ENCODE data around the gene NRDE2. TPM values are rescaled to one million over a fixed set of nuclear protein-coding genes. Genes with fewer than 3 reads are reported as not detected.

Gene NRDE2
- total RNA-seq, 2 experiments from 2014 or later, result 12.3 to 16.6 TPM

DNA sequence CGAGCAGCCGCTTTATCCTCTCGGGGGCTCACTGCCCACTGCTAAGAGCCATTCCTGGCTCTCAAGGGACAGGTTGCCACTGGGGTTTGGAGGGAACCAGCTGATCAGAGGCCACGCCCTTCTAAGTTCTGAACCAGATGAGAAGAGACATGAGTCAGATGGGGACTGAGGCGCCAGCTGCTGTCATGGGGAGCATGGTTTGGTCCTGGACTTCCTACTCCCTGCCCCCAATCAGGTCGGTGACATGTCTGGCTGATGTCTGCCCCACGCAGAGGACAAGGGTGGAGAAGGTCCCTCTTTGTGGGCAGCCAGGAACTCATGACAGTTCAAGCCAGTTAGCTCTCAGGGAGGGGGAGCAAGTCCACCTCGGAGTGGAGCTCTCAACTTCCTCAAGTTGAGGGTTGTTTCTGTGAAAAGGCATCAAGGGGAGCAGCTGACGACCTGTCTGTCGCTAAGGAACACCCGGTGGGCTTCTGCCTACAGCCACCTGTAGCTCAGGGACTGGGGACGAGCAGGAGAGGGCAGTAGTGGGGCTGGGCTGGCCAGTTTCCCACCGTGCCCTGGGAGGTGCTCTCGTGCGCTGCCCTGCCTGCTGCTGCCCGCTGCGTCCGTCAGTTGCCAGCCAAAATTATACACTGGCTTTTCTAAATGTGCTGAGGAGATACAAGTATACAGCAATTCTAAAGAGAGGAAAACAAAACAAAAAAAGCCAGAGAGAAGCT, 54.9 kb downstream of the NRDE2 start:
- ChIA-PET CTCF (ENCODE audit: unreplicated experiment) (no interaction called here), POLR2A (no interaction called here)
- intact Hi-C loops (cut with micrococcal nuclease; ENCODE audit: unreplicated experiment), result no loop called here
- Histone ChIP-seq H2AFZ (ENCODE audit: low read length) (no peak overlapping the region), H3K4me3 (ENCODE audit: low read depth, low read length, poor library complexity, severe bottlenecking) (no peak overlapping the region), H3K9me3 (ENCODE audit: low read length) (no peaks in the 10 kb centered on the region), H4K20me1 (ENCODE audit: insufficient read depth, low read length) (no peaks in the 10 kb centered on the region), H3K36me3 (ENCODE audit: insufficient read depth, low read length) (peaks cover 47% of the 10 kb centered on the region), H3K79me2 (ENCODE audit: insufficient read depth, low read depth, low read length) (no peaks in the 10 kb centered on the region), H3K9me2 (ENCODE audit: insufficient read depth, low read length) (no peaks in the 10 kb centered on the region), H3K4me2 (ENCODE audit: low read length) (no peak overlapping the region), H3K4me1 (ENCODE audit: insufficient read depth, low read length, poor library complexity, severe bottlenecking) (no peaks in the 10 kb centered on the region), H3K27ac (ENCODE audit: low read depth, low read length, poor library complexity, severe bottlenecking) (no peak overlapping the region)
- BruUV-seq (replicated peaks), result no TSS peak
- no peak for TF ChIP-seq EZH2phosphoT487 (IDR thresholded peaks at IDR 0.05; ENCODE audit: borderline replicate concordance, low read depth, low read length)
- TF ChIP-seq CTCF (conservative IDR thresholded peaks at IDR 0.05; ENCODE audit: low read length), result no peak
- no peak for DNase-seq (ENCODE audit: low spot score)

DNA sequence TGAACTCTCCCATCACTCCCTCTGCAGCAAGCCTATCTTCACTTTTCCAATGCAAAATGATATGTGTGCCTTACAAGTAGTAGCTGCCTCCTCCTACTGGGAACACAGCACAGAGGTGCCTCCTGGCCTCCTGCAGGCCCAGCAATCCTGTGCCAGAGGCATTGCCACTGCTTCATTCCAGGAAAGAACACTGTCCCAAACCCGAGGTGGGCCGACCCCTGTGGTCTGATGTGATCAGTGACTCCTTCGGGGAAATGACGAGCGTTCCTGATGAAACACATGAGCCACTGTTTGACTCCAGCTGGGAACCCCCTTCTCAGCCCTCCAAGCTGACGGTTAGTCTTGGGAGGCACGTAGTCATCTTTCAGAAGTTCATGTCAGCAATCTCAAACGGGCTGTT, 55.9 kb downstream of the NRDE2 start:
- Histone ChIP-seq H3K27ac (ENCODE audit: low read depth, low read length, poor library complexity, severe bottlenecking) (no peak overlapping the region), H3K36me3 (ENCODE audit: insufficient read depth, low read length) (peaks cover 56% of the 10 kb centered on the region), H3K4me1 (ENCODE audit: insufficient read depth, low read length, poor library complexity, severe bottlenecking) (no peaks in the 10 kb centered on the region), H3K9me3 (ENCODE audit: low read length) (no peaks in the 10 kb centered on the region), H3K79me2 (ENCODE audit: insufficient read depth, low read depth, low read length) (no peaks in the 10 kb centered on the region), H3K9me2 (ENCODE audit: insufficient read depth, low read length) (no peaks in the 10 kb centered on the region), H4K20me1 (ENCODE audit: insufficient read depth, low read length) (no peaks in the 10 kb centered on the region), H3K4me2 (ENCODE audit: low read length) (no peak overlapping the region), H2AFZ (ENCODE audit: low read length) (no peak overlapping the region), H3K4me3 (ENCODE audit: low read depth, low read length, poor library complexity, severe bottlenecking) (no peak overlapping the region)
- POLR2A ChIA-PET, result no interaction called here
- DNase-seq (ENCODE audit: low spot score), result no peak
- no TSS peak for BruUV-seq (replicated peaks)
- CTCF ChIA-PET (ENCODE audit: unreplicated experiment), result interaction anchor here (0.7 kb wide), 1 partner anchor 40 kb away, joined by 4 read pairs; no protein-coding TSS in a partner anchor
- TF ChIP-seq EZH2phosphoT487 (IDR thresholded peaks at IDR 0.05; ENCODE audit: borderline replicate concordance, low read depth, low read length), result no peak
- TF ChIP-seq CTCF (conservative IDR thresholded peaks at IDR 0.05; ENCODE audit: low read length), result no peak
- intact Hi-C loops (cut with micrococcal nuclease; ENCODE audit: unreplicated experiment), result no loop called here

GRCh38 chr14:90275458-90275814, 56.3 kb downstream of the NRDE2 start:
- peaks cover 60% of the 10 kb centered on the region for H3K36me3 ChIP-seq (ENCODE audit: insufficient read depth, low read length)

More at GRCh38 chr14:90275458-90275814, 56.3 kb downstream of the NRDE2 start:
- ChIA-PET CTCF (ENCODE audit: unreplicated experiment) (interaction anchor here (0.7 kb wide), 1 partner anchor 40 kb away, joined by 4 read pairs; no protein-coding TSS in a partner anchor), POLR2A (no interaction called here)
- no peaks in the 10 kb centered on the region for H3K9me3 ChIP-seq (ENCODE audit: low read length)
- no peaks in the 10 kb centered on the region for H3K9me2 ChIP-seq (ENCODE audit: insufficient read depth, low read length)
- no peak overlapping the region for H3K27ac ChIP-seq (ENCODE audit: low read depth, low read length, poor library complexity, severe bottlenecking)
- BruUV-seq (replicated peaks), result no TSS peak
- DNase-seq (ENCODE audit: low spot score), result no peak
- no peak overlapping the region for H3K4me3 ChIP-seq (ENCODE audit: low read depth, low read length, poor library complexity, severe bottlenecking)
- TF ChIP-seq CTCF (conservative IDR thresholded peaks at IDR 0.05; ENCODE audit: low read length), result no peak
- TF ChIP-seq EZH2phosphoT487 (IDR thresholded peaks at IDR 0.05; ENCODE audit: borderline replicate concordance, low read depth, low read length), result no peak
- H2AFZ ChIP-seq (ENCODE audit: low read length), result no peak overlapping the region
- no peaks in the 10 kb centered on the region for H3K4me1 ChIP-seq (ENCODE audit: insufficient read depth, low read length, poor library complexity, severe bottlenecking)
- H4K20me1 ChIP-seq (ENCODE audit: insufficient read depth, low read length), result no peaks in the 10 kb centered on the region
- H3K79me2 ChIP-seq (ENCODE audit: insufficient read depth, low read depth, low read length), result no peaks in the 10 kb centered on the region
- intact Hi-C loops (cut with micrococcal nuclease; ENCODE audit: unreplicated experiment), result no loop called here
- H3K4me2 ChIP-seq (ENCODE audit: low read length), result no peak overlapping the region
